Measurements from ENCODE around the gene DOCK11. TPM values are rescaled to one million over a fixed set of nuclear protein-coding genes. Genes with fewer than 3 reads are reported as not detected.

DOCK11 gene
- total and polyA plus RNA-seq, 2 of the 4 experiments (the other 2 are of a cell fraction): 3.9 to 13.1 TPM

- H4K20me1 ChIP-seq (ENCODE audit: insufficient read depth, low read length): no peaks in the 10 kb centered on the region
- in situ Hi-C loops (cut with MboI; ENCODE audit: low sequenced_read_pairs) (loop anchor here (10.0 kb wide), 1 partner anchor 119 kb away; no protein-coding TSS in a partner anchor), dilution Hi-C loops (cut with HindIII; ENCODE audit: low sequenced_read_pairs, unreplicated experiment) (no loop called here), intact Hi-C loops (cut with micrococcal nuclease) (no loop called here)
- no peak overlapping the region for H2AFZ ChIP-seq (replicated peaks; ENCODE audit: low read length, poor library complexity)
- no peak overlapping the region for H3K4me3 ChIP-seq (ENCODE audit: insufficient read depth, low read depth, low read length)
- H4K91ac ChIP-seq (ENCODE audit: insufficient read depth, low read depth, low read length): no peak overlapping the region
- peaks cover 1% of the 10 kb centered on the region; the same call in 1 of the 2 replicates for H3K36me3 ChIP-seq (ENCODE audit: control insufficient read depth, insufficient read depth, low read length)
- no peak overlapping the region for H3K9ac ChIP-seq (ENCODE audit: low read depth, low read length)
- no peak overlapping the region for H3K23ac ChIP-seq (ENCODE audit: low read depth, low read length)
- H3K9me3 ChIP-seq (ENCODE audit: control insufficient read depth, insufficient read depth, low read length): no peaks in the 10 kb centered on the region
- H3K56ac ChIP-seq (ENCODE audit: extremely low read depth, insufficient read depth, low read length): no peak overlapping the region
- no peaks in the 10 kb centered on the region; the same call in 1 of the 2 replicates for H3K9me1 ChIP-seq (ENCODE audit: insufficient read depth, low read length)
- BruUV-seq (replicated peaks): no TSS peak
- TF ChIP-seq, protein P1, sequence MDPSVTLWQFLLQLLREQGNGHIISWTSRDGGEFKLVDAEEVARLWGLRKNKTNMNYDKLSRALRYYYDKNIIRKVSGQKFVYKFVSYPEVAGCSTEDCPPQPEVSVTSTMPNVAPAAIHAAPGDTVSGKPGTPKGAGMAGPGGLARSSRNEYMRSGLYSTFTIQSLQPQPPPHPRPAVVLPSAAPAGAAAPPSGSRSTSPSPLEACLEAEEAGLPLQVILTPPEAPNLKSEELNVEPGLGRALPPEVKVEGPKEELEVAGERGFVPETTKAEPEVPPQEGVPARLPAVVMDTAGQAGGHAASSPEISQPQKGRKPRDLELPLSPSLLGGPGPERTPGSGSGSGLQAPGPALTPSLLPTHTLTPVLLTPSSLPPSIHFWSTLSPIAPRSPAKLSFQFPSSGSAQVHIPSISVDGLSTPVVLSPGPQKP (IDR thresholded peaks at IDR 0.05; ENCODE audit: borderline replicate concordance, low read depth, low read length): no peak
- no peak for TF ChIP-seq RCOR1 (IDR thresholded peaks at IDR 0.05; ENCODE audit: insufficient replicate concordance, low read length)
- TF ChIP-seq CTCF (conservative IDR thresholded peaks at IDR 0.05; ENCODE audit: low read depth, low read length): no peak
- TF ChIP-seq FOS (IDR thresholded peaks at IDR 0.05; ENCODE audit: low read depth, low read length): no peak
- no peak overlapping the region for H3K4ac ChIP-seq (ENCODE audit: low read depth, low read length)
- POLR2A ChIA-PET (ENCODE audit: unreplicated experiment): no interaction called here
- H4K5ac ChIP-seq (ENCODE audit: low read depth, low read length): no peak overlapping the region
- ATAC-seq (ENCODE audit: low read depth) (no peak), DNase-seq (no peak)
- no peak overlapping the region for H4K8ac ChIP-seq (ENCODE audit: low read depth in 2 of 2, low read length in 2 of 2)
- CTCF ChIA-PET: no interaction called here
- no peak overlapping the region for H3K18ac ChIP-seq (ENCODE audit: low read depth, low read length)
- no peaks in the 10 kb centered on the region for H3K79me1 ChIP-seq (ENCODE audit: low read depth in 1 of 2, low read length in 2 of 2)
- WGBS, 2 experiments (ENCODE audit: extremely low coverage in 2 of 2, insufficient read length in 1 of 2): no CpG with 5 or more reads among the region's 4 CpGs
- H2BK5ac ChIP-seq (ENCODE audit: low read depth, low read length, poor library complexity, severe bottlenecking): no peak overlapping the region
- H2AK9ac ChIP-seq (replicated peaks; ENCODE audit: low read depth, low read length, poor library complexity): no peak overlapping the region
- no peak overlapping the region for H2BK120ac ChIP-seq (ENCODE audit: low read depth, low read length)
- no peak overlapping the region for H2AK5ac ChIP-seq (ENCODE audit: low read depth, low read length)
- no peak overlapping the region for H2BK15ac ChIP-seq (ENCODE audit: low read depth, low read length)
- H3K4me2 ChIP-seq (ENCODE audit: low read depth, low read length): no peak overlapping the region
- H2BK20ac ChIP-seq (ENCODE audit: low read depth, low read length): no peak overlapping the region
- H3K4me1 ChIP-seq (ENCODE audit: control insufficient read depth, insufficient read depth, low read length): no peaks in the 10 kb centered on the region
- H3K27ac ChIP-seq (ENCODE audit: insufficient read depth, low read length): no peak overlapping the region
- H3K14ac ChIP-seq (replicated peaks; ENCODE audit: low read depth, low read length): no peak overlapping the region
- no peaks in the 10 kb centered on the region for H3K27me3 ChIP-seq (ENCODE audit: control insufficient read depth, insufficient read depth, low read length)
These were observed 88.2 kb downstream of the DOCK11 start for GRCh38 chrX:118583781-118584180.
